ENCODE measurements around the gene DMGDH. TPM values are rescaled to one million over a fixed set of nuclear protein-coding genes. Genes with fewer than 3 reads are reported as not detected.

Gene DMGDH
- total RNA-seq, 1 donor = not detected

GRCh38 chr5:79036769-79037168 lies 32.7 kb downstream of the DMGDH start:
- Histone ChIP-seq H3K27me3 (ENCODE audit: insufficient read depth, low read length) (peaks cover 4% of the 10 kb centered on the region), H3K4me1 (ENCODE audit: insufficient read depth, low read length) (no peaks in the 10 kb centered on the region), H3K4me3 (ENCODE audit: low read length) (no peak overlapping the region), H3K9me3 (ENCODE audit: low read depth, low read length) (no peaks in the 10 kb centered on the region)

- Histone ChIP-seq H3K4me1 (ENCODE audit: insufficient read depth, low read length) (no peaks in the 10 kb centered on the region), H3K27me3 (ENCODE audit: insufficient read depth, low read length) (peaks cover 4% of the 10 kb centered on the region), H3K9me3 (ENCODE audit: low read depth, low read length) (no peaks in the 10 kb centered on the region), H3K4me3 (ENCODE audit: low read length) (no peak overlapping the region)
These were observed 34.2 kb downstream of the DMGDH start for GRCh38 chr5:79035237-79035636.

GRCh38 chr5:79032782-79033181 lies 36.7 kb downstream of the DMGDH start:
- Histone ChIP-seq H3K9me3 (ENCODE audit: low read depth, low read length) (no peaks in the 10 kb centered on the region), H3K4me1 (ENCODE audit: insufficient read depth, low read length) (no peaks in the 10 kb centered on the region)

GRCh38 chr5:79032031-79032695 lies 37.3 kb downstream of the DMGDH start:
- no peaks in the 10 kb centered on the region for H3K4me1 ChIP-seq (ENCODE audit: insufficient read depth, low read length)

More at GRCh38 chr5:79032782-79033181, 36.7 kb downstream of the DMGDH start:
- H3K27me3 ChIP-seq (ENCODE audit: insufficient read depth, low read length) = peaks cover 4% of the 10 kb centered on the region
- H3K4me3 ChIP-seq (ENCODE audit: low read length) = no peak overlapping the region

GRCh38 chr5:79031485-79031867 lies 38.0 kb downstream of the DMGDH start:
- Histone ChIP-seq H3K27me3 (ENCODE audit: insufficient read depth, low read length) (peaks cover under 1% of the 10 kb centered on the region), H3K4me3 (ENCODE audit: low read length) (no peak overlapping the region), H3K9me3 (ENCODE audit: low read depth, low read length) (no peaks in the 10 kb centered on the region), H3K4me1 (ENCODE audit: insufficient read depth, low read length) (no peaks in the 10 kb centered on the region)

More at GRCh38 chr5:79032031-79032695, 37.3 kb downstream of the DMGDH start:
- peaks cover 4% of the 10 kb centered on the region for H3K27me3 ChIP-seq (ENCODE audit: insufficient read depth, low read length)
- no peak overlapping the region for H3K4me3 ChIP-seq (ENCODE audit: low read length)
- H3K9me3 ChIP-seq (ENCODE audit: low read depth, low read length) = no peaks in the 10 kb centered on the region

- Histone ChIP-seq H3K9me3 (ENCODE audit: low read depth, low read length) (no peaks in the 10 kb centered on the region), H3K27me3 (ENCODE audit: insufficient read depth, low read length) (peaks cover 5% of the 10 kb centered on the region), H3K4me1 (ENCODE audit: insufficient read depth, low read length) (no peaks in the 10 kb centered on the region), H3K4me3 (ENCODE audit: low read length) (no peak overlapping the region)
These were observed 38.6 kb downstream of the DMGDH start for GRCh38 chr5:79030663-79031484.

GRCh38 chr5:79025054-79025472 lies 44.4 kb downstream of the DMGDH start:
- Histone ChIP-seq H3K4me3 (ENCODE audit: low read length) (no peak overlapping the region), H3K9me3 (ENCODE audit: low read depth, low read length) (no peaks in the 10 kb centered on the region), H3K27me3 (ENCODE audit: insufficient read depth, low read length) (peaks cover 27% of the 10 kb centered on the region), H3K4me1 (ENCODE audit: insufficient read depth, low read length) (peaks cover 7% of the 10 kb centered on the region)

- Histone ChIP-seq H3K4me3 (ENCODE audit: low read length) (no peak overlapping the region), H3K4me1 (ENCODE audit: insufficient read depth, low read length) (peaks cover 7% of the 10 kb centered on the region), H3K27me3 (ENCODE audit: insufficient read depth, low read length) (peaks cover 35% of the 10 kb centered on the region), H3K9me3 (ENCODE audit: low read depth, low read length) (no peaks in the 10 kb centered on the region)
These were observed 45.5 kb downstream of the DMGDH start for GRCh38 chr5:79023947-79024346.

GRCh38 chr5:79023348-79023747 lies 46.1 kb downstream of the DMGDH start:
- H3K27me3 ChIP-seq (ENCODE audit: insufficient read depth, low read length) = peaks cover 41% of the 10 kb centered on the region
- no peaks in the 10 kb centered on the region for H3K9me3 ChIP-seq (ENCODE audit: low read depth, low read length)
- H3K4me1 ChIP-seq (ENCODE audit: insufficient read depth, low read length) = peaks cover 7% of the 10 kb centered on the region

GRCh38 chr5:79022771-79023170 lies 46.7 kb downstream of the DMGDH start:
- Histone ChIP-seq H3K27me3 (ENCODE audit: insufficient read depth, low read length) (peaks cover 47% of the 10 kb centered on the region), H3K4me3 (ENCODE audit: low read length) (no peak overlapping the region), H3K9me3 (ENCODE audit: low read depth, low read length) (no peaks in the 10 kb centered on the region), H3K4me1 (ENCODE audit: insufficient read depth, low read length) (peaks cover 7% of the 10 kb centered on the region)

More at GRCh38 chr5:79023348-79023747, 46.1 kb downstream of the DMGDH start:
- no peak overlapping the region for H3K4me3 ChIP-seq (ENCODE audit: low read length)

- Histone ChIP-seq H3K9me3 (ENCODE audit: low read depth, low read length) (no peaks in the 10 kb centered on the region), H3K4me1 (ENCODE audit: insufficient read depth, low read length) (peaks cover 7% of the 10 kb centered on the region), H3K27me3 (ENCODE audit: insufficient read depth, low read length) (peaks cover 51% of the 10 kb centered on the region), H3K4me3 (ENCODE audit: low read length) (no peak overlapping the region)
These were observed 47.7 kb downstream of the DMGDH start for GRCh38 chr5:79021753-79022152.

GRCh38 chr5:79020861-79021561 lies 48.5 kb downstream of the DMGDH start:
- H3K9me3 ChIP-seq (ENCODE audit: low read depth, low read length) = no peaks in the 10 kb centered on the region
- peaks cover 46% of the 10 kb centered on the region for H3K27me3 ChIP-seq (ENCODE audit: insufficient read depth, low read length)
- no peak overlapping the region for H3K4me3 ChIP-seq (ENCODE audit: low read length)
- peaks cover 7% of the 10 kb centered on the region for H3K4me1 ChIP-seq (ENCODE audit: insufficient read depth, low read length)

- Histone ChIP-seq H3K4me3 (ENCODE audit: low read length) (no peak overlapping the region), H3K4me1 (ENCODE audit: insufficient read depth, low read length) (no peaks in the 10 kb centered on the region), H3K27me3 (ENCODE audit: insufficient read depth, low read length) (peaks cover 32% of the 10 kb centered on the region), H3K9me3 (ENCODE audit: low read depth, low read length) (no peaks in the 10 kb centered on the region)
These were observed 54.8 kb downstream of the DMGDH start for GRCh38 chr5:79014631-79015030.

GRCh38 chr5:79011869-79012268 lies 57.6 kb downstream of the DMGDH start:
- no peaks in the 10 kb centered on the region for H3K9me3 ChIP-seq (ENCODE audit: low read depth, low read length)
- peaks cover 12% of the 10 kb centered on the region for H3K27me3 ChIP-seq (ENCODE audit: insufficient read depth, low read length)
- no peaks in the 10 kb centered on the region for H3K4me1 ChIP-seq (ENCODE audit: insufficient read depth, low read length)
- no peak overlapping the region for H3K4me3 ChIP-seq (ENCODE audit: low read length)

- no peaks in the 10 kb centered on the region for H3K9me3 ChIP-seq (ENCODE audit: low read depth, low read length)
- H3K27me3 ChIP-seq (ENCODE audit: insufficient read depth, low read length) = peaks cover 12% of the 10 kb centered on the region
- H3K4me1 ChIP-seq (ENCODE audit: insufficient read depth, low read length) = no peaks in the 10 kb centered on the region
- no peak overlapping the region for H3K4me3 ChIP-seq (ENCODE audit: low read length)
These were observed 58.1 kb downstream of the DMGDH start for GRCh38 chr5:79011219-79011836.
